GM18951 (cell line): ENCODE results near the gene WDR93.

Experiments used
- POLR2A ChIP-seq: IDR thresholded peaks from 4 replicates; pipeline ENCODE4 v1.6.1; 2011; ENCODE audit warnings: mild to moderate bottlenecking; ENCODE audit not compliant: insufficient read length, insufficient read depth; ENCODE audit errors: extremely low read depth
- in situ Hi-C: fragments of 300-500 bp; cut with MboI; formaldehyde crosslinking; loops from one replicate; pipeline ENCODE4 v1.12.0; 2022; ENCODE audit warnings: low sequenced_read_pairs, mixed read lengths, inconsistent platforms; ENCODE audit not compliant: unreplicated experiment

WDR93 gene

DNA sequence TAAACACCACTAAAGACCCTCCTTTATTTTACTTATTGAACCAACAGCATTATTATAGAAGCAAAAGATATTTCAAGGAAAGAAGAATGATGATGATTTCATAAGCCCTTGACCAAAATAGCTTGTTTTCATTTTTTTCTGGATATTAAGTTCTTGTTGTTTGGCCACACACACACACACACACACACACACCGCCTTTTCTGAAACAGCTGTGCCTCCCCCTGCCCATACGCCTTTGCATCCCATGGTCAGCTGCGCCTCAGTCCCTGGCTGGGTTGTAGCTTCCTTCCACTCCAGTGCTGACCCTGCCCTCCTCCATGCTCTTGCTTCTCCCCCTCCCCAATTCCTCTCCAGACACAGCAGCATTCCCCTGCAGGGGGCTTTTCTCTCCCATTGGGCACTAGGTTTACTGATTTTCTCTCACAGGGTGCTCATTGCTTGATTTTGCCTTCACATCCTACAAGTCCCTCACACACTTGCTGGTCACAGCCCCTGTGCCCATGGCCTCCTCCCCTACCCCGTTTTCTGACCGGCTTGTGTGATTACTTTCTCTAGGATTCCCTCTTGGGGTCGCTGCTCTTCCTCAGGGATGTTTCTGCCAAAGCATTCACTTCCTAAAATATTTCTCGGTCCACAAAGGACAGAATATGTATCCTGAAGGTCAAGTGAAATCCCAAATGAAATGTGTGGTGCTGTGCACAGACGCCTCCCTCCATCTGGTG, 42.0 kb downstream of the WDR93 start:
- no peak for TF ChIP-seq POLR2A
- in situ Hi-C loops, result no loop called here

DNA sequence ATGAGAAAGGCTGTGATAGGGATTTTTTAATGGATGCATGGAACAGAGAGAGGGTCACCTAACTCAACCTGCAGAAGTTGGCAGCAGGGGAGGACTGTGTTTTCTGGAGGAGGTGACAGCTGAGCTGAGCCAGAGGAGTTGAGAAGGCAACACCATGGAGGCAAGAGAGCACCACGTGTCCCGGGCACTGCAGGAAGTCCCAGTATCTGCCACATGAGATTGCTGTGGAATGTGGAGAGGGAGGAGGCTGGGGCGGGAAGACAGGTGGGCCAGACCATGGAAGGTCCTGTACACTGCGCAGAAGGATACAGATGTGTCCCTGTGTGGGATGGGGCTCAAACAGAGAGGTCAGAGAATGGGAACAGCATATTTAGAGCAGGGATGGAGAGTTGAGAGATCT, 45.2 kb downstream of the WDR93 start:
- no peak for TF ChIP-seq POLR2A
- in situ Hi-C loops, result no loop called here

DNA sequence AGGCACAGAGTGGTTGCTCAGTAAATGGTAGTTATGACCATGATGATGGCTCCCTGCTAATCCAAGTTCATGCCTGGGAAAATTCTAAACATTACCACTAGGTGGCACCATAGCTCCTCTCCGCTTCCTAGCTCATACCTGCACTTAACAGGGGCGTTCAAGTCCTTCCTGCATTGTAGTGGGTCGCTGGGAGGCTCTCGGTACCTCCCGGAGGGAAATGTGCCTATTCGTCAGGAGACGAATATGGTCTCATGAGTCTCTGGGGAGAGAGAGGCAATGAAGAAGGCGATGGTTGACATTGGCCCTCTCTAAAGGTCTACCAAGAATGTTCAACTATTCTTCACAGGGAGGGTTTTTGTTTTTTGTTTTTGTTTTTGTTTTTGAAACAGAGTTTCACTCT, 49.5 kb downstream of the WDR93 start:
- in situ Hi-C loops, result no loop called here
- TF ChIP-seq POLR2A, result no peak

DNA sequence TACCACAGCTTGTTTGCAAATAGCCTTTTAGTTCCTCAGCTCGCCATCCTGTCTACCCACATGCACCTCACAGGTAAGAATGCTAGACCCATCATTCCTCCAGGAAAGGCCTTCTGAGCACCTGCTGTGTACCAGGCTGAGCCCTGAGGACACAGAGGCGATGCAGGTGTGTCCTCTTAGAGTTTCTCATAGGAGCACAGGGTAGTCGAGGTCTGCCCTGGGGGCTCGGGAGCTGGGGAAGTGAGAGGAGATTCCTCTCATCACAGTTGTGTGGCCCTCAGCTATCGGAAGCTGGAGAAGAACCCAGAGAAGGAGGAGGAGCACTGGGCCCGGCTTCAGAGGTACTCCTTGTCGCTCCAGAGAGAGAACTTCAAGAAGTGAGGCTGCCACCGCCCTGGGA, 52.4 kb downstream of the WDR93 start:
- in situ Hi-C loops, result no loop called here
- no peak for TF ChIP-seq POLR2A

DNA sequence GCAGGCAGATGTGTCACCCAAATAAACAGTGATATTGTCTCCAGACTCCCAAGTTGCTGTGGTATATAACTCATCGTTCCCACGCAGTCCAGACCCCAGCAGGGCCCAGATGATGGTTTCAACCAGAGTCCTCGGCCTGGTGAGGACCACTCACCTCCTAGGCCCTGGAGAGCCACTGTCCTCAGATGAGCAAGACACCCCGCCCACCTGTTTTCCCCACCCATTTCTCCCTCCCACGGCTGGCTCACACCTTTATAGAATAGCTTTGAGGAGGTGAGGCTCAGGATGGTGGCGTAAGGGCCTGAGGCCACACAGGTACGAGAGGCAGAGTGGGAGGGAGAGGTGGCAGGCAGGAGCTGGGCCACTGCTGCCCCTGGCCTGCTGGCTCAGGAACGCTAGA, 53.0 kb downstream of the WDR93 start:
- in situ Hi-C loops, result no loop called here

DNA sequence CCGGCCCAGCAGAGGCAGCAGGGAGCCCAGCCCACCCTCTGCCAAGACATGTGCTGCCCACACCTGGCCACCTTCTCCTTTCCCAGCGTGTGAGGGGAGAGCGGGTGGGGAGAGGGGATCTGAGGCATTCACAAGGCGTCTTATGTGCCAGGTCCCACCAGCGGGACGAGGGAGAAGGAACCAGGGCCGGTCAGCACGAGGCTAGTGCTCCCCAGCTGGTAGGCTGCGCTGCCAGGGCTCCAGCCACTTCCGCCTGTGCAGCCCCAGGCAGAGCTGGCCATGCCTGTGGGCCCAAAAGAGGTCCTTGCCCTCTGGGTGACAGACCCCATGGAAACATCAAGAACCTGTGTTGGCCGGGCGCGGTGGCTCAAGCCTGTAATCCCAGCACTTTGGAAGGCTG, 54.5 kb downstream of the WDR93 start:
- in situ Hi-C loops, result no loop called here
- no peak for TF ChIP-seq POLR2A

More for the DNA sequence above, 53.0 kb downstream of the WDR93 start:
- TF ChIP-seq POLR2A, result no peak

DNA sequence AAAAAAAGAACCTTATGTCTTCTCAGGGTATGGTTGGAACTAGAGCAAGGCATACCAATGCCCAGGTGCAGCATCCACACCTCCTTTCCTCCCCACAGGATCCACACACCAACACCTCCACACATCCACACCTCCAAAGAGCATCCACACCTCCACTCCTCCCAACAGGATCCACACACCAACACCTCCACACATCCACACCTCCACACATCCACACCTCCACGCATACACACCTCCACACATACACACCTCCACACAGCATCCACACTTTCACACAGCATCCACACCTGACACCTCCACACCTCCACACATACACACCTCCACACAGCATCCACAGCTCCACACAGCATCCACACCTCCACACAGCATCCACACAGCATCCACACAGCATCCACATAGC, 55.2 kb downstream of the WDR93 start:
- in situ Hi-C loops, result no loop called here
- no peak for TF ChIP-seq POLR2A

DNA sequence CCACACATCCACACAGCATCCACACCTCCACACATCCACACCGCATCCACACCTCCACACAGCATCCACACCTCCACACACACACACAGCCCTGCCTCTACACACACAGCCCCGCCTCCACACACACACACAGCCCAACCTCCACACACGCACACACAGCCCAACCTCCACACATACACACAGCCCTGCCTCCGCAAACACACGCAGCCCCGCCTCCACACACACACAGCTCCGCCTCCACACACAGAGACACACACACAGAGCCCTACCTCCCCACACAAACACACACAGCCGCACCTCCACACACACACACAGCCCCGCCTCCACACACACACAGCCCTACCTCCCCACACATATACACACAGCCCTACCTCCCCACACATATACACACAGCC, 55.8 kb downstream of the WDR93 start:
- TF ChIP-seq POLR2A, result no peak
- in situ Hi-C loops, result no loop called here

DNA sequence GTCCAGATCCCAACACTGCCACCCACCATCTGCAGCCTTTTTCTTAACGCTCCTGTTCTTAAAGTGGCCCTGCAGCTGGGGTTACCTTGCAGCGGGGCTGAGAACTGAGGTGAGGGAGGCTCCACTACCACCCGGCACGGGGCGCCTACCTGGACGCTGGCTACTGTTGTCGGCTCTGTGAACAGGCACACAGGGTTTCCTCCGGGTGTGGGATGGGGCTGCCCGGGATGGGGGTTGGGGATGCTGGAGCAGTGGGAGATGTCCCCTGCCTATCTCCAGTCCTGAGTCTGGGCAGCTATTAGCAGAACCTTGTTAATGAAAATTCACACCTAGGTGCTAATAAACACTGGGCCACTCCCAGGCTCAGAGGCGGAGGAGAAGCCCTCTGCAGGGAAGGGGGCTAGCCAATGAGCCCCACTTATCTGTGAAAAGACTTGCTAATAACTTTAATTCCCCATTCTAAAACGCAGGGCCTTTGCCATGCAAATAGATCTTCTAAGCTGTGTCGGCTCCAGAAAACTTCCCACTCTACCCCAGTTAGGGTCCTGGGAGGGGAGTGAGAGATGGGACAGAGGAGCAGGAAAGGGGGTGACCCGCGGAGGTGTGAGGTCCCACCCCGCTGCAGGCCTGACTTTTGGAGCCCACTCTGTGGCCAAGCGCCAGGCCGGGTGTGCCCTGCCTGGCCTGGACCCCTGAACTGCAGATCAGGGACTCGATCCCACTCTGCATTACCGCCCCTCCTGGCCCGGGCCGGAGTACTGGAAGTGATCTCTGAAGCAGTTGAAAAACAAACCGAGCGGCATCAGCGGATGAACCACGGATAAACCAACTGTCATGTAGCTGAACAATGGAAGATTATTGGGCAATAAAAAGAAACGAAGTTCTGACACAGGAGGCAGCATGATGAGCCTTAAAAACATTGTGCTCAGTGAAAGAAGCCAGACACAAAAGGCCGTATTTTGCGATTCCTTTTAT, 57.4 kb downstream of the WDR93 start:
- in situ Hi-C loops, result no loop called here
- TF ChIP-seq POLR2A, result no peak

DNA sequence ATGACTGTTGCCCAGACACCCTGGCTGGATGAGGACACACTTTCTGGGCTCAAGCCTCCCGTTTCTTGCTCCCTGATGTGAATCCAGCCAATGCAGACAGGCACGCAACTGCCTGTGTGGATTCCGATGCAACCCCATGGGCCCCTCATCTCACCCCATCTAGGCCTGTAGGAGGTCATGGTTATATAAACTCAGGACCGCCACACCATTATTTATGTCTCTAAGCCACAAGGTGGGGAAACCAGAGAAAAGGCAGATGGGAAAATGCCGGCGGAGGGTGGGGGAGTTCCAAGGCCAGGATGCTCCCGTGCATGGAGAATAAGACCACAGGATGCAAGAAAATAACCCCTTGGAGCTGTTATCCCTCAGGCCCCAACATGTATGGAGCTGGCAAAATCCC, 58.4 kb downstream of the WDR93 start:
- in situ Hi-C loops, result no loop called here
- TF ChIP-seq POLR2A, result no peak

DNA sequence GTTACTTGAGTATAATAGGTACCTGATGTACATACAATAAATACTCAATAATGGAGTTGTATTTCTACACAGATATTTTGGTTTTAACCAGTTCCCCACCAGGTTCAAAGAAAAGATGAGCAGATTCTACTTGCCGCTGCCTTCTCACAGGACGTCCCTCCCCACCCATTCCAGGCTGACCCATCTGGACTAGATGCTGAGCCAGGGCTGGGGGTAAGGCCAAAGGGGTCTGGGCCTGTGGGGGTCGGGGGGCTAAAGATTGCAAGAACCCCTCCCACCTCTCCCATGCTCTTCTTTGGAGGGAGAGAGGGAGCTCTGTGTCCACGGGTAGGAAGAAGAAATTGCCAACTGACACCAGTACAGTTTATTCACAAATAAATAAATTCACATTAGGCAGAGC, 58.9 kb downstream of the WDR93 start:
- no peak for TF ChIP-seq POLR2A

DNA sequence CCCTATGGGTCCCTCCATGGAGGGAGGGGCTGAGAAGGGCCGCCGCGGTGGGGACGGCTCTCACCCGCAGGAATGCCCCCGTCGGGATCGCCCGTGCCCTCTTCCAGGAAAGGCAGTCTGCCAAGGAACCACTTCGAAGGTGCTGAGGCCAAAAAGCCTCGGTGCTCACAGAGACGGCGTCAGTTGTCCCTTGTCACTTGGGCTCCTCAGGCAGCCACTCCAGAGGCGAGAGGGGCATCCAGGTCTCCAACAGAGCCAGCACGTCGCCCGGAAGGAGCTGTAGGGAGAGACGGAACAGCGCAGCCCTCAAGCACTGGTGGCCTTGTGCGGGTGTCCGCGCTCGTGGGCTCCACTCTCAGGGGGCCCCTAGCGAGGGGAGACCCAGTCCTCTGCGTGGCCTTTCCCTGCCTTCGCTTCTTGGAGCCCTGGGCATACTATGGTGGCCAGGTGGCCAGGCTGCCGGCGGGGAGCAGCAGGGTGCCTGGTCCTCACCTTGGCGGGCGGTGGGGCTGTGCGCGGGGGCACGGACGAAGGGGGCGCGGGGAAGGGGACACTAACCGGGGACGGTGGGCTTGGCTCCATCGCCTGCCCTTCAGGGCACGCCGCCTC, 59.4 kb downstream of the WDR93 start:
- in situ Hi-C loops, result loop anchor here (5.0 to 10.0 kb wide), 2 partner anchors 127 to 335 kb away; no protein-coding TSS in a partner anchor
- TF ChIP-seq POLR2A, result no peak

More for the DNA sequence above, 58.9 kb downstream of the WDR93 start:
- in situ Hi-C loops, result no loop called here
